HG03460 (cell line): ENCODE measurements around the gene NAV2.
"Not testable (repeated sequence)": the region's sequence is repeated elsewhere in the genome, so short reads cannot be mapped to it uniquely, and the experiment has no call there.

Source experiments
- ATAC-seq: cut with Tn5 transposase; IDR thresholded peaks from one replicate; pipeline ENCODE4 v1.9.1; 2021; ENCODE audit not compliant: unreplicated experiment

NAV2 gene

GRCh38 chr11:19882356-19882755 lies 169.7 kb downstream of the NAV2 start:
- no peak for ATAC-seq

- no peak for ATAC-seq
Observed at GRCh38 chr11:19886498-19886897, 173.9 kb downstream of the NAV2 start.

DNA sequence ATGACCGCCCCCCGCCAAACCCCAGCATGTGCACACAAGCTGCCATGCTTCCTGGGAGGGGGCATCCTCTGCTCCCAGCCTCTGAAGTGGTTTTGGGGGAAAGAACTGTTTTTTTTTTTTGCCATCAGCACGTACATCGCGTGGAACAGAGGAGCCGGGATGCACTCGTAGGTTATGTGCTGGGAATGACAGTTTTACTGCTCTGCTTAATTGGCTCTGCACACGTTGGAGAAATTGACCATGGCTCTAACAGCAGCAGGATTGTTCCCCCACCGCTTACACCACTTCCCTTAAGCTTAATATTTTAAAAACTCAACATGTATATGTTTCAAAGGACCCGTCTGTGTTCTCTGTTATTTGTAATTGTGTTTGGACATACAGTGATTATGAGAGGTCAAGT lies 175.2 kb downstream of the NAV2 start:
- ATAC-seq, result no peak

- ATAC-seq, result no peak
Observed at GRCh38 chr11:19889531-19889930, 176.9 kb downstream of the NAV2 start.

GRCh38 chr11:19890308-19890707 lies 177.7 kb downstream of the NAV2 start:
- no peak for ATAC-seq

GRCh38 chr11:19891022-19891421 lies 178.4 kb downstream of the NAV2 start:
- no peak for ATAC-seq

DNA sequence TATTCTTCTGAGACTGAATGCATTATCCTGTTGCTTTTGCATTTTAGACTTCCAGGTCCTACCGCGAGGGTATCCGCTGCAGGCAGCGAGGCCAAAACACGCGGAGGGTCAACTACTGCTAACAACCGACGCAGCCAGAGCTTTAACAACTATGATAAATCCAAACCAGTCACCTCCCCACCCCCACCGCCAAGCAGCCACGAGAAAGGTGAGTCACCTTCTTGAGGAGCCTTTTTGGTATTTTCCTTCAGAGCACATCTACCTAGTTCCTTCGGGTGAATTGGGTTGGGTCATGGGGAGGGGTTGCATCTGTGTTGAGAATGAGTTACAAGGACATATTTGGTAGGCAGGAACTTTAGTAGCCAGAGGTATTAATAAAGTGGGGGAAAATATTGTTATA lies 179.8 kb downstream of the NAV2 start:
- no peak for ATAC-seq

- no peak for ATAC-seq
Observed at GRCh38 chr11:19892876-19893275, 180.2 kb downstream of the NAV2 start.

GRCh38 chr11:19894404-19894803 lies 181.8 kb downstream of the NAV2 start:
- ATAC-seq, result no peak

DNA sequence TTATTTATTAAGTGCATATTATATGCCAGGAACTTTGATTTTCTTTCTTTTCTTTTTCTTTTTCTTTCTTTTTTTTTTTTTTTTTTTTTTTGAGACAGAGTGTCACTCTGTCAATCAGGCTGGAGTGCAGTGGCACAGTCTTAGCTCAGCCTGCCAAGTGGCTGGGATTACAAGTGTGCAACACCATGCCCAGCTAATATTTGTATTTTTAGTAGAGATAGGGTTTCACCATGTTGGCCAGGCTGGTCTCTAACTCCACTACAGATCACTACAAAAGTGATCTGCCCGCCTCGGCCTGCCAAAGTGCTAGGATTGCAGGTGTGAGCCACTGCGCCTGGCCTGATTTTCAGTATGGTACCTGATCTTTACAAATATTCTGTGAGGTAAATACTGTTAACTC lies 182.4 kb downstream of the NAV2 start:
- ATAC-seq, result not testable (repeated sequence)

DNA sequence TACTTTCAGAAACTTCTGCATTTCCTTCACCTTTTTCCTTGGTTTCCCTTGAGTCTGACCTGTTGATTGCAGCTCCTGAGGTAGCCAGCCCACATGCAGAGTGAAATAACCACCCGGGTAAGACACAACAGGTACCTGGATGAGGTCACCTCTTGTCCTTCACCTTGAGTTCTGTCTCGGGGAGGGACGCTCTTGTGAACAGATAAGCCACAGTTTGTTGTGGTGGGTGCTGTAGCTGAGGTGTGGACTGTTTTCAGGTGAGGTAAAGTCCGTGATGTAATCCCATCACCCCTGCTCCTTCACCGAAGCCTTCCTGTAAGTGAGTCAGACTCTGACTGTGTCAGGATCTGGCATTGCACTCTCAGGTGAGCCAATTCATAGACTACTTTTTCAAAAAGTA lies 183.1 kb downstream of the NAV2 start:
- ATAC-seq, result no peak

DNA sequence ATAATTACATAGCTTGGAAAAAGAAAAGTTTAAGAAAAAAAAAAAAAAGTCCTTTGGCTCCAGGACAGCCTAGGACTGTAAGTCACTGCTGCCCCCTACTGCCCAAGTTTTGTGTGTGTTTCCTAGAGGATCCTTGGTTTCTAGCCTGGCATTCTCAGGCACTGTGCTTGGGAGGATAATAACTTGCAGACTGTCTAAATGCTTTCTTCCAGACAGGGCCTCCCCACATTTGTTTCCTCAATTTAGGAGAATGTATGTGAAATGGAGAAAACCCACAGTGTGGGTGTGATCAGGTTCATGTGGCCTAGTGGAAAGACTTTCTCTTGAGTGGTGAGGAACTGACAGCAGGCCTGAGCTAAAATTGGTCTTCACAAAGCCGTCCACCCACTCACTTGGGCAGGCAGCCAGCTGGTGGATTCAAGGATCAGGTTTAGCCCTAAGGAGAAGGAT lies 191.0 kb downstream of the NAV2 start:
- no peak for ATAC-seq

- no peak for ATAC-seq
Observed at GRCh38 chr11:19905280-19905853, 192.7 kb downstream of the NAV2 start.

GRCh38 chr11:19906126-19906525 lies 193.5 kb downstream of the NAV2 start:
- ATAC-seq, result no peak

GRCh38 chr11:19907008-19907579 lies 194.5 kb downstream of the NAV2 start:
- peak; percentile 71 for ATAC-seq

DNA sequence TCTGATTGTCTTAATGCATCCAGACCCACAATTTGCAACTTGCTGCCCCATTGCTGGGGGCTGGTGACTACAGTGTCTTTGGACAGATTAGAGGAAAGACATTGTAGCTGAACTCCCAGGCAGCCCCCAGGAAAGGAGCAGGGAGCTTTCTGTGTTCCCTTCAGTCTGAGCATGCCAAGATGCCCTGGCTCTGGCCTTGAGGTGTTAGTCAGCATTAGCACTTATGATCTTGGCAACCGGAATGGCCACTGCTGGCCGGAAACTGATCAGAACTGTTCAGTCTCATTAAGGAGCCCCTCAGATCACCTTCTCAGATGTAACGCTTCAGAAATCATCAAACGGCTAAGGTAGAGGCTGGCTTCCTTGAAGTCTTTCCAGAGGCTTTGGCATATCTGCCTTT lies 195.2 kb downstream of the NAV2 start:
- ATAC-seq, result no peak

- no peak for ATAC-seq
Observed at GRCh38 chr11:19910931-19911330, 198.3 kb downstream of the NAV2 start.

DNA sequence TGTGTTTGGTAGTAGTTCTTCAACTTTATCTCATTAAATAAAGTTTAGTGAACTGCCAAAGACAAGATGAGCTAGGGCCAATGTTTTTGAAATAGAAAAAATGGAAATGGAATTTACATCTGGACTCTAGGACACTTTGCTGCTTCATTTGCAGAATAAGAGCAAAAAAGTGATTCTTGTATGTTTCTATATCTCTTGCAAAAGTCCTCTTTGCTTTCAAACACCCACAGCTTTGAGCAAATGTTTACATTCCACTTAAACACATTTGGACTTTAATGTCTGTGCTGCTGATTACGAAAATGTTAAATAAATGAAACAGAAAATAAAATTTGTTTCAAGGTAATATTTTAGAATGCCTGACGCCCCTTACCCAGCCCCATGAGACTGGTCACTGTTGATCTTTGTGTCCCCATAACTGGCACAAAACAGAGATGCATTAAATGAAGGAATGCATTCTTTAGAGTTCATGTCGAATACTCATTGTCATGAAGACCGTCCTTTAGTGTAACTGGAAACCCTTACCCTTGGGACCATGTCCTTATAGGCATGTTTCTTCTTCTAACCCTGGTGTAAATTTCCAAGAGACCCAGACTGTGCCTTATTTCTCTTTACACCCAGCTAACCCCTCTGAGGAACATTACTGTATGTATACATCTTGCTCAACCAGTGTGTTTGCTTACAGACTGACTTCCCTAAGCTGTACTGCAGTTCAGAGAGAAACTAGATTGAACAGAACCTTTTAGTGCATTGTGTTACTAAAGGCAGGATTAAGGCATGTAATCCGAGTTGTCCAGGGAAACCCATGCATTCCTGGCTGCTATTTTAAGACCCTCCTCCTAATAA lies 199.7 kb downstream of the NAV2 start:
- ATAC-seq, result no peak

- ATAC-seq, result no peak
Observed at GRCh38 chr11:19912958-19913892, 200.6 kb downstream of the NAV2 start.

GRCh38 chr11:19913893-19914249 lies 201.2 kb downstream of the NAV2 start:
- no peak for ATAC-seq

GRCh38 chr11:19915808-19916207 lies 203.2 kb downstream of the NAV2 start:
- ATAC-seq, result no peak
